LoVo (cell line): ENCODE measurements around the gene OR10A7.
A peak's percentile ranks its signal among the peaks of the same experiment; 100 is the strongest.
"Not testable (repeated sequence)": the region's sequence is repeated elsewhere in the genome, so short reads cannot be mapped to it uniquely, and the experiment has no call there.

ENCODE experiments used
- DNase-seq: peaks from one replicate; pipeline ENCODE4 v3.0.0-alpha.2; 2016; ENCODE audit warnings: low spot score

Gene OR10A7, protein sequence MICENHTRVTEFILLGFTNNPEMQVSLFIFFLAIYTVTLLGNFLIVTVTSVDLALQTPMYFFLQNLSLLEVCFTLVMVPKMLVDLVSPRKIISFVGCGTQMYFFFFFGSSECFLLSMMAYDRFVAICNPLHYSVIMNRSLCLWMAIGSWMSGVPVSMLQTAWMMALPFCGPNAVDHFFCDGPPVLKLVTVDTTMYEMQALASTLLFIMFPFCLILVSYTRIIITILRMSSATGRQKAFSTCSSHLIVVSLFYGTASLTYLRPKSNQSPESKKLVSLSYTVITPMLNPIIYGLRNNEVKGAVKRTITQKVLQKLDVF

DNA sequence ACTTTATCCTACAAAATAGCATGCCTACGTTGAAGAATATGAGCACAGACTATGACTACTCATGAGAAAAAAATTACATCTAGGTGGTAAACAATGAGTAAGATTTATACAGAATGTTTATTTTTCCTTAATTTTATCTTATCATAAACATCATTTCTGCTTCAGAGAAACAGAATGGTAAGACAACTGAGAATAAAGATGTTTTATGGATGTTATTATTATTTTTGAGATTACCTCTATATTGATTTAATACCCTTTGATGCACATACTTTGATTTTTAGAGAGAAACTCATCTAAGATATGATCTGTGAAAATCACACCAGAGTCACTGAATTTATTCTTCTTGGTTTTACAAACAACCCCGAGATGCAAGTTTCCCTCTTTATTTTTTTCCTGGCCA, at the start of gene OR10A7:
TSS of gene OR10A7 (plus strand) at position 301 of the 400 bp plus-strand sequence. CDS start at position 301, 0 bp downstream.
- no peak for DNase-seq

DNA sequence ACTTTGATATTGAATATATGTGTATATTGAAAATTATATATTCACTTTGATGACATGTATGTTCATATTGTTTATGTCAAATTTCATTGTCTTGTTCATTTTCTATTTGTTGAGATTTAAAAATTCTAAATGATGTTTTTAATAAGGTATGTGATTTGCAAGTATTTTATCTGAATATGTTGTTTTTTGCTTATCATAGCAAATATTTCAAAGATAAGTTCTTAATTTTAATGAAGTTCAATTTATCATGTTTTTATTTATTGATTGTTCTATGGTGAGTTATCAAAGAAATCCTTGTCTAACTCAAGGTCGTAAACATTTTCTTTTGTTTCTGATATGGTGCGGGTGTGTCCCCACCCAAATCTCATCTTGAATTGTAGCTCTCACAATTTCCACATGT, 49.4 kb upstream of the OR10A7 start:
- DNase-seq, result no peak

DNA sequence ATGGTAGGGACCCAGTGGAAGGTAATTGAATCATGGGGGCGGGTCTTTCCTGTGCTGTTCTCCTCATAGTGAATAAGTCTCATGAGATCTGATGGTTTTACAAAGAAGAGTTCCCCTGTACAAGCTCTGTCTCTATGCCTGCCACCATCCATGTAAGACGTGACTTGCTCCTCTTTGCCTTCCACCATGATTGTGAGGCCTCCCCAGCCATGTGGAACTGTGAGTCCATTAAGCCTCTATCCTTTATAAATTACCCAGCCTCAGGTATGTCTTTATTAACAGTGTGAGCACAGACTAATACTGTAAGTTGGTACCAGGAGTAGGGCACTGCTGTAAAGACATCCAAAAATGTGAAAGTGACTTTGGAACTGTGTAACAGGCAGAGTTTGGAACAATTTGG, 49.0 kb upstream of the OR10A7 start:
- not testable (repeated sequence) for DNase-seq

DNA sequence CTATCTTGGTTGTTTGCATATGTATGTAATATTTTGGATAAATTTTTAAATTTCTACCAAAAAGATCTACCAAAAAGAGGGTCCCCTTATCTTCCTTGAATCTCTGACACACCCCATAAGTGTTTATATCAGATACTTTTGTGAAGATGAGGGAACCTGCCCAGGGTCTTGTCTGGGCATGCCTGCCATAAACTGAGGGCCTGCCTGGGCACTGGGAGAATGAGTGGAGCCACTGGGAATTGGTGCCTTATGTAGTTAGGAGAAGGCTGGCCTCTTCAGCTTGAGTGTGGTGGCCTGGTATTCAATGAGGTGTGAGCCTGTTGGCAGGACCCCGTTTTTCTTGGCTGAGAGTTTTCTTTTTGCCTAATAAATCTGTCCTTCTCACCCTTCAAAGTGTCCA, 48.1 kb upstream of the OR10A7 start:
- no peak for DNase-seq

DNA sequence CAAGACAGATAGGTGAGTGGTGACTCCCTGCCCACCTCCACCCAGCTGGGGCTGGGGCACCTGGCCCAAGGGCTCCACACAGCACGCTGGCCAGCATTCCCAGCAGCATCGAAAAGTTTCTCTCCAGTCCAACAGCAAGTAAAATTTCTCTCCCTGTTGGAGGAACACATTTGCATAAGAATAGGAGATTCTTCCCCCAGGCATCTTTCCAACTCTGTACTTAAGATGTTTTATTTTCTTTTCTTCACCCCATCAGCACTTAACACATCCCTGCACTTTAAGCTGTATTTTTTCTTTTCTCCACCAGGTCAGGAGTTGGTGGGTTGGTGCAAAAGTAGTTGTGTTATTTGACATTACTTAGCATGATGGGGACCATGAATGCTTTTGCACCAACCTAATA, 47.4 kb upstream of the OR10A7 start:
- no peak for DNase-seq

DNA sequence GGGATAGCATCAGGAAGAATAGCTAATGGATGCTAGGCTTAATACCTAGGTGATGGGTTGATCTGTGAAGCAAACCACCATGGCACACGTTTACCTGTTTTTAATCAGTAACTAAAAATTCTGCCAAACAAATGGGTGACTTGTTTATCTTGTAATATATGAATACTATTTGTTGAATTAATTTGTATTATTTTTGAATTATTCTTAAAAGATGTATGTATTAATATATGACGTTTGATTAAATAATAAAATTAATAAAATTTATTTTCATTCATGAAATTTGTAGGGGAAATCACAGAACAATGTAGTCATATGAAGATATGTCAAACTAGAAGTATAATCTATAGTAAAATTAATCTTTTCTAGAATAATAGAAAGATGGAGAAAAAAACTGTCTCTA, 32.3 kb upstream of the OR10A7 start:
- DNase-seq, result no peak

DNA sequence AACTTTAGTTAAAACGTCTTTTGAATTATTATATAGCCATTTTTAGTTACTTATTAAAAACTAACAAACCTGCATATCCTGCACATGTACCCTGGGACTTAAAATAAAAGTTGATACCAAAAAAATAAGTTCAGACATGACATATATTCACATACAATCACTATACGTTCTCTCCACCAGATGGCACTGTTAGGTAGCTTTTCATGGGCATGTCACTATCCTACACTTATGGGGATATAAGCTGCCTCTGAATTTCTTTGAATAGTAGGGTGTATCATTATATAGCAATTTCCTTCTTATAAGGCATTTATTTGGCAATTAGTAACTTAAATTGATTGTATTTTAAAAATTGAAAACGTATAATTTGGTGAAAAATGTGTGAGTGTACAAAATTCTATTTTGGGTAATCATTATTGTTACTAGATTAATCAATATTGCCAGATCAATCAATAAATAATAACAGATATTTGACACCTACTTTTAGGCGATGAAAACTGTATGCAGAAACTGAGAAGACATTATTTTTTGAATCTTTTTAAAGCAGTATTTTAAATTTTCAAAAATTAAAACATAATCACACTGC, 31.8 kb upstream of the OR10A7 start:
- peak; percentile 82 for DNase-seq

DNA sequence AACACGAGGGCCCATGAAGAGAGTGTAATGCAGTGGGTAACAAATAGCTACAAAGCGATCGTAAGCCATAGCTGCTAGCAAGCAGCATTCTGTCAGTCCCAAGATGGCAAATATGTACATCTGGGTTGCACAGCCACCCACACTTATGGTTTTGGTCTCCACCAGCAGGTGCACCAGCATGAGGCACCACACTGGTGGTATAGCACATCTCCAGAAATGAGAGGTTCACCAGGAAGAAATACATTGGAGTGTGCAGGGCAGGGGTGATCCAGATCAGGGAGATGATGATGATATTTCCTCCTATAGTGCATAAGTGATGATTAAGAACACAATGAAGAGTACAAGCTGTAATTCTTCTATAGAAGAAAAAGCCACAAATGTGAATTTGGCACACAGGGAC, 26.4 kb upstream of the OR10A7 start:
- no peak for DNase-seq

DNA sequence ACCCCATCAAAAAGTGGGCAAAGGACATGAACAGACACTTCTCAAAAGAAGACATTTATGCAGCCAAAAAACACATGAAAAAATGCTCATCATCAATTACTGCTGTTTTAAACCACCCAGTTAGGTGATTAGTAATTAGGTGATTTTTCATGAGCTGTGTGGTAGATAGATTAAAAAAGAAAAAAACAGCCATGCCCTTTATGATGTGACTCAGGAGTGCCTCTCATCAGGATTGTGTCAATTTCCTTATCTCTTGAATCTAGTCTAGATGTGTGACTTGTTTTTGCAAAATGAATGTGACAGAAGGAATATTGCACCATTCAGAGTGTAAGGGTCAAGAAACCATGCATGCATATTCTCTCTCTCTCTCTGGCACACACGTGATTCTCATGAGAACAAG, 5.7 kb downstream of the OR10A7 start:
- DNase-seq, result no peak

DNA sequence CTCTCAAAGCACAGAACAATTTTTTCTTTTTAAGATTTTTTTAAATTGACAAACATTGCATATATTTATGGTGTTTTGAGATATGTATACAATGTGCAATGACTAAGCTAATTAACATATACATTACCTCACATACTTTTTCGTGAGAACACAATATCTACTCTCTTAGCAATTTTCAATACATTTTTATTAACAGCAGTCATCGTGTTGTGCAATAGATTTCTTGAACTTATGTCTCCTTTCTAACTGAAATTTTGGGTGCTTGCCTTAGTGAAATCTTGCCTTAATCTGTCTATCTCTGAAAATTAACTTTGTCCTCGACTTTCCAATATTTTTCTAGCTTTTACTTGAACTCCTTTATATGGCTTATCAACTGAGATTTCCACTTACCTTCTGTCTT, 6.8 kb downstream of the OR10A7 start:
- no peak for DNase-seq

DNA sequence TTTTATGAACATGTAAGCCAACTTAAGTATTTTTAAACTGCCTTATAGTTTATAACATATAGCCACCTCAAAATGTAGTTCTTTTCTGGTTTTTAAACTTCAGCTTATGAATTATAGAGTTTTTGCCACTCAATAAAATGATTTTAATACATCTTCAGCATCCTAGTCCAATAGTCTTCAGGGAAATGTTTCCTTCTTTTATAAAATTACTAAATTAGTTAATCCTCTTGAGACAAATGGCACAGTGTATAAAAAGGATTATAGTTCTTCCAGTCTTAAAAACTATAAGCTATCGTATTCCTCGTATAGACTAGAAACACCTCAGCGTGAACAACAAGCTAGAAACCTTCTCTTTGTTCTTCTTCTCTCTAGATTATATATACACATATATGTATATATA, 23.5 kb downstream of the OR10A7 start, which contains the start of gene OR6C74:
TSS of gene OR6C74 (plus strand) at position 301 of the 400 bp plus-strand sequence. CDS start 2,679 bp downstream, outside the sequence.
- no peak for DNase-seq

DNA sequence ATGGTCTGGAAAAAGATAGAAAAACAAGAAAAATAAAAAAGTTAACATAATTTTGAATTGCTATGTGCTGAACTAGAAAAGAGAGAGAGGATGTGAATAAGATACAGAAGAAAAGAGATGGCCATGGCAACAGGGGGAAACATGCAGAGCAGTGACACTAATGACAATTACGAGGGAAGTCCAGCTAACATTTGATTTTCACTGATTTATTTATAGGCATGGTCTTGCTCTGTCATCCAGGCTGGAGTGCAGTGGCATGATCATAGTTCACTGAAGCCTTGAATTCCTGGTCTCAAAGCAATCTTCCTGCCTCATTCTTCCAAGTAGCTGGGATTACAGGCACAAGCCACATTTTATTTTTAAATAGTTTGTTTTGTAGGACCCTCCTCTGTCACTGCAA, 25.3 kb downstream of the OR10A7 start:
- DNase-seq, result no peak

DNA sequence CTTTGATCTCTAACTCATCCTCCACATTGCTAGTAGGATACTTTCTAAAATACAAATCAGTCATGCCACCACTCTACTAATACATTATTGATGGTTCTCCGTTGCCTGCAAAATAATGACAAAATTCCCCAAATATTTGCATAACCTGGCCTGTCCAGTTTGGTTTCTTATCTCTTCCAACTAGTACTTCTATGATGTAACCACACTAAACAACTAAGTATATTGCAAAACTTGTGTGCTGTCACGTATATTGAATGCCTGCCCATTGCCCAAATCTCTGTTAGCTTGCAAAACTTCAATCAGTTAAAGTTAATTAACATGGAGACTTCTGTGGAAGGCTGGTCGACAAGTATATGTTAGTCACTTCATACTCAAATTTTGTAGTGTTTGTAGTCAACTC, 30.1 kb downstream of the OR10A7 start:
- no peak for DNase-seq

DNA sequence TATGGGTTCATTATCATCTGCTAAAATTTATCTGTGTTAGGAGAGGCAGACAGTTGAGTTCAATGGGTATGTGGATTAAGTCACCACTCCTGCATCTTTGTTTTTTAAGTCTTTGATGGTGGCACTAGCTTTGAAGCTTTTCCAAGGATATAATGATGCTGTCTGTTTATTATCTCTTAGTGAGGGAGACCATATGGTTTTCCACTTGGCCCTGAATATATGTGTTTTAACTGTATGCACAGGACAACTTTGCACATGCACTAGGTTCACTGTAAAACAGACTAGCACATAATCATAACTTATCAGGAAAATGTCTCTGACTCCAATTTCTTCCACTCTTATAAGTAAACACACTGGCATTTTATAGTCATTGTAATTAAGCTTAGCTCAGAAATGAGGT, 32.5 kb downstream of the OR10A7 start:
- DNase-seq, result no peak

DNA sequence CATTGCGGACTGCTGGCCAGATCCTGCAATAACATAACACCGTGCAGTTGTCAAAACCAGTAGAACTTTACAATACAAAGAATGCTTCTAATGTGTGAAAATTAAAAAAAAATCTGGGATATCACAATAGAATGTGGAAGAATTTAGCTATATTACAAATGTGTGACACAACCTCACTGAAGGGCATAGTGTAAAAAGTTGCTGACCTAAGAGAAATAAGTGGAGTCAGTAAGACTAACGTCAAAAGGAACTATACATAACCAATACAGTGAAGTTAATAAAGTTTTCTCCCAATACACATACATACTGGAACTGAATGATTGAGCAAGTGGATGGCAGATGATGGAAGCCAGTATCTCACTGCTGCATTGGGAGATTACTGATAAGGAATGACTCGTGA, 36.0 kb downstream of the OR10A7 start:
- DNase-seq, result no peak

DNA sequence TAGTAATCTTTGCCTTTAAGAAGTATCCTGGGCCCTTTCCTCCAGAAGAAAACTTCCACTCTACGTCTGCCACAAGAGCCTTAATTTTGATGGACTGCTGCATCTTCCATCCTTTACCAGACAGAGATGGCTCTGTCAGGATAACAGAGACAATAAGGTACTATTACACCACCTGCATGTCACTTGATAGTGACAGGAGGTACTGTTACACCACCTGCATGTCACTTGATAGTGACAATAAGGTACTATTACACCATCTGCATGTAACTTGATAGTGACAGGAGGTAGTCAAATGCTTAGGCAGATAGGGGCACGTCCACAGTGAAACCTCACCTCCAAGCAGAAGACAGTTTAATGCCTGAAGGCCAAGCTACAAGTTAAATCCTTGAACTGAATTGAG, 37.5 kb downstream of the OR10A7 start:
- DNase-seq, result no peak
